ENCODE measurements around the gene TDRD10.

The TDRD10 gene

DNA sequence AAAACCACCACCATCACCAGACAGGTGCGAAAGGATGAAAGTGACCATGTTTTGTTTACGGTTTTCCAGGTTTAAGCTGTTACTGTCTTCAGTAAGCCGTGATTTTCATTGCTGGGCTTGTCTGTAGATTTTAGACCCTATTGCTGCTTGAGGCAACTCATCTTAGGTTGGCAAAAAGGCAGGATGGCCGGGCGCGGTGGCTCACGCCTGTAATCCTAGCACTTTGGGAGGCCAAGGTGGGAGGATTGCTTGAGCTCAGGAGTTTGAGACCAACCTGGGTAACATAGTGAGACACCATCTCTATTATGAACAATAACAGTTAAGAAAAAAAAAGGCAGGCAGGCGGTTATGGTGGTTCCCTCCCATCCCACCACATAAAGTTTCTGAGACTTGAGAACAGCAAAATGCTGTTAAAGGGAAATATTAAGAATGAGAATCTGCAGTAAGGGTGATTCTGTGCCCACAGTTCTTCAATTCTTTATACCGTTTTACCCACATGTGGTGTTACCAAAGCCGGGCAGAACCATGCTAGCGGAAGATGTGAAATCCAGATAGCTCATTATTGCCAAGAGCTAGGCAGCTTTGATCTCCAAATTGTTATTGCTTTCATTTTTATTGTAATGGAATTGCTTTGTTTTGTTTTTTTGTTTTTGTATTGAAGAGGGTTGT is 34.5 kb upstream of the TDRD10 start:
- no peaks in the 10 kb centered on the region for H3K9me3 Mint-ChIP-seq
- DNase-seq, result no peak
- H3K4me3 Mint-ChIP-seq, result no peak overlapping the region
- peaks cover 12% of the 10 kb centered on the region for H3K27me3 Mint-ChIP-seq (ENCODE audit: low read depth, poor library complexity)
- no peak overlapping the region for H3K27ac Mint-ChIP-seq
- no peaks in the 10 kb centered on the region for H3K36me3 Mint-ChIP-seq (ENCODE audit: low read depth)
- TF ChIP-seq, protein P1, sequence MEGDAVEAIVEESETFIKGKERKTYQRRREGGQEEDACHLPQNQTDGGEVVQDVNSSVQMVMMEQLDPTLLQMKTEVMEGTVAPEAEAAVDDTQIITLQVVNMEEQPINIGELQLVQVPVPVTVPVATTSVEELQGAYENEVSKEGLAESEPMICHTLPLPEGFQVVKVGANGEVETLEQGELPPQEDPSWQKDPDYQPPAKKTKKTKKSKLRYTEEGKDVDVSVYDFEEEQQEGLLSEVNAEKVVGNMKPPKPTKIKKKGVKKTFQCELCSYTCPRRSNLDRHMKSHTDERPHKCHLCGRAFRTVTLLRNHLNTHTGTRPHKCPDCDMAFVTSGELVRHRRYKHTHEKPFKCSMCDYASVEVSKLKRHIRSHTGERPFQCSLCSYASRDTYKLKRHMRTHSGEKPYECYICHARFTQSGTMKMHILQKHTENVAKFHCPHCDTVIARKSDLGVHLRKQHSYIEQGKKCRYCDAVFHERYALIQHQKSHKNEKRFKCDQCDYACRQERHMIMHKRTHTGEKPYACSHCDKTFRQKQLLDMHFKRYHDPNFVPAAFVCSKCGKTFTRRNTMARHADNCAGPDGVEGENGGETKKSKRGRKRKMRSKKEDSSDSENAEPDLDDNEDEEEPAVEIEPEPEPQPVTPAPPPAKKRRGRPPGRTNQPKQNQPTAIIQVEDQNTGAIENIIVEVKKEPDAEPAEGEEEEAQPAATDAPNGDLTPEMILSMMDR (IDR thresholded peaks at IDR 0.05), result no peak
- peaks cover 42% of the 10 kb centered on the region for H3K4me1 Mint-ChIP-seq

GRCh38 chr1:154468535-154469250 is 33.3 kb upstream of the TDRD10 start:
- TF ChIP-seq, protein P1 (IDR thresholded peaks at IDR 0.05), result no peak
- Mint-ChIP-seq H3K4me1 (peaks cover 42% of the 10 kb centered on the region), H3K9me3 (no peaks in the 10 kb centered on the region), H3K4me3 (no peak overlapping the region), H3K27ac (no peak overlapping the region), H3K27me3 (ENCODE audit: low read depth, poor library complexity) (peaks cover 13% of the 10 kb centered on the region), H3K36me3 (ENCODE audit: low read depth) (no peaks in the 10 kb centered on the region)
- no peak for DNase-seq

DNA sequence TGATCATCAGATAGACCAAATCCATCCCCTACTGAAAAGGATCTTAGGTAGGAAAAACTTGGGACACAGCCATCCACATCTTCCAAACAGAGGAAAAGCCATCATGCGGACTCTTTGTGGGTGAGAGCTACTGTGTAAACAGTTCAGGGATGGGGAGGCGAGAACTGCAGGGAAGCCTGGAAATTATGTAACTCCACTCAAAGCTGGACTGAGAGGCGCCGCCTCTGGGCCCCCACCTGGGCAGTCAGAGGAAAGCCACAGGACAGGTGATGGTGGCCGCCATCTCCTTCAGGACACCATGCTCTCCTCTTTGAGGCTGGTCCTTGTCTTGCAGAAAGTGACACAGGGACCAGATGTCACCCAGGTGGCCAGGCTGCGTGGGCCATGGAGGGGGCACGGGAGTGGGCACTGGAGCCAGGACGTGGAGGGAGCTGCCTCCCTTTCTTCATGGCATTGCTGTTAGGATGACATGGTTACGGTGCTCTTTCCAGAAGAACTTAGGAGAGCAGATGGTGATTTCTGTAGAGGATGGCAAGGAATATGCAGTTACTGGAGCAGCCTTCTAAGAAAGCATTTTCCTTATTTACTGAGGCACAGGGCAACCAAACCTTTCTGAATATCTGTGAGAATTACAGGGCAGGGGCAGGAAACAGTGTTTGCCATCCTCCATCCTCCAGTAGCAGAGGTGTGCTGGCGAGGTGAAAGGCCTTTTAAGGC is 32.0 kb upstream of the TDRD10 start:
- Mint-ChIP-seq H3K36me3 (ENCODE audit: low read depth) (no peaks in the 10 kb centered on the region), H3K27ac (no peak overlapping the region), H3K4me1 (peaks cover 41% of the 10 kb centered on the region), H3K9me3 (no peaks in the 10 kb centered on the region), H3K4me3 (no peak overlapping the region), H3K27me3 (ENCODE audit: low read depth, poor library complexity) (peaks cover 9% of the 10 kb centered on the region)
- TF ChIP-seq, protein P1 (IDR thresholded peaks at IDR 0.05), result no peak
- DNase-seq, result no peak

GRCh38 chr1:154471304-154471703 is 30.7 kb upstream of the TDRD10 start:
- no peak overlapping the region for H3K27ac Mint-ChIP-seq
- DNase-seq, result no peak
- no peaks in the 10 kb centered on the region for H3K36me3 Mint-ChIP-seq (ENCODE audit: low read depth)
- H3K27me3 Mint-ChIP-seq (ENCODE audit: low read depth, poor library complexity), result peaks cover 9% of the 10 kb centered on the region
- no peak overlapping the region for H3K4me3 Mint-ChIP-seq
- TF ChIP-seq, protein P1 (IDR thresholded peaks at IDR 0.05), result no peak
- H3K4me1 Mint-ChIP-seq, result peaks cover 28% of the 10 kb centered on the region
- H3K9me3 Mint-ChIP-seq, result no peaks in the 10 kb centered on the region

DNA sequence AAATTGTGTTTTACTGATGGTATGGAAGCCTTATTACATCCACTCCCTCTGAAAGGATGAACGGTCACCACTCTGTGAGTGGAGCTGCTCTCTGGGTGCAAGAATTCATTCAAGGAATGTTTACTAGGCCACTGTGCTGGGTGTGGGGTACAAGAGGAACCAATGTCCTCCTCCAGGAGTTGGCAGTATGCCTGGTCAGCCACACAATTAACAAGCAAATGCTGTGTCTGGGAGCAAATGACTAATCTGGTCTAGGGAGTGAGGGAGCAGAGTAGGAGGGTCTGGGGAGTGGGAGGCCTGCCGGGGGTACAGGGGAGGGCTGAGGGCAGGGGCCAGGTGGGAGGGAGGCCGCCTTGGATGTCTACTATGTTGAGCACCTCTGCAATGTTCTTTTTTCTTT is 27.2 kb upstream of the TDRD10 start:
- no peak for DNase-seq
- TF ChIP-seq, protein P1 (IDR thresholded peaks at IDR 0.05), result no peak
- peaks cover 1% of the 10 kb centered on the region for H3K4me1 Mint-ChIP-seq
- H3K27me3 Mint-ChIP-seq (ENCODE audit: low read depth, poor library complexity), result peaks cover 9% of the 10 kb centered on the region
- no peaks in the 10 kb centered on the region for H3K36me3 Mint-ChIP-seq (ENCODE audit: low read depth)
- H3K27ac Mint-ChIP-seq, result no peak overlapping the region
- no peaks in the 10 kb centered on the region for H3K9me3 Mint-ChIP-seq
- H3K4me3 Mint-ChIP-seq, result no peak overlapping the region

Data from nephron progenitor cell (in vitro differentiated cells).